Smooth muscle cell (in vitro differentiated cells): ENCODE data around the gene SMIM32. TPM values are rescaled to one million over a fixed set of nuclear protein-coding genes. Genes with fewer than 3 reads are reported as not detected.
A peak's percentile ranks its signal among the peaks of the same experiment; 100 is the strongest.

Experiments used
- DNase-seq: peaks from one replicate; lab custom pipeline; 2025; ENCODE audit not compliant: unreplicated experiment; lab: John Stamatoyannopoulos, UW
- H2AFZ ChIP-seq: fragments of 200-600 bp; sonication (generic); 2 replicates; pipeline ENCODE4 v1.6.0; 2016; ENCODE audit warnings: antibody characterized with exemption, low read depth, mild to moderate bottlenecking
- H3F3A ChIP-seq: fragments of 200-600 bp; sonication (generic); 2 replicates; pipeline ENCODE4 v1.6.0; 2017; ENCODE audit warnings: antibody characterized with exemption, low read depth
- H3K27ac ChIP-seq: fragments of 200-600 bp; sonication (generic); 2 replicates; pipeline ENCODE4 v1.5.1; 2016; ENCODE audit warnings: low read depth, mild to moderate bottlenecking
- H3K27me3 ChIP-seq: fragments of 200-600 bp; sonication (generic); 2 replicates; pipeline ENCODE4 v1.6.1; 2016; ENCODE audit warnings: low read depth, mild to moderate bottlenecking
- H3K36me3 ChIP-seq: fragments of 200-600 bp; sonication (generic); 2 replicates; pipeline ENCODE4 v1.5.1; 2016; ENCODE audit warnings: low read depth
- H3K4me1 ChIP-seq: fragments of 200-600 bp; sonication (generic); 2 replicates; pipeline ENCODE4 v1.5.1; 2016; ENCODE audit warnings: low read depth
- H3K4me2 ChIP-seq: fragments of 200-600 bp; sonication (generic); 2 replicates; pipeline ENCODE4 v1.6.0; 2016; ENCODE audit warnings: mild to moderate bottlenecking
- H3K4me3 ChIP-seq: fragments of 200-600 bp; sonication (generic); 2 replicates; pipeline ENCODE4 v1.5.1; 2016; ENCODE audit warnings: mild to moderate bottlenecking
- H3K79me2 ChIP-seq: fragments of 200-600 bp; sonication (generic); 2 replicates; pipeline ENCODE4 v1.6.0; 2016; ENCODE audit warnings: low read depth, mild to moderate bottlenecking
- H3K9ac ChIP-seq: fragments of 200-600 bp; sonication (generic); 2 replicates; pipeline ENCODE4 v1.6.0; 2016; ENCODE audit warnings: low read depth
- H3K9me3 ChIP-seq: fragments of 200-600 bp; sonication (generic); replicated peaks from 2 replicates; pipeline ENCODE4 v1.5.1; 2016; ENCODE audit warnings: low read depth
- H4K20me1 ChIP-seq: fragments of 200-600 bp; sonication (generic); 2 replicates; pipeline ENCODE4 v1.6.0; 2016; ENCODE audit warnings: low read depth
- CTCF ChIP-seq: fragments of 200-600 bp; sonication (generic); IDR thresholded peaks from 2 replicates; pipeline ENCODE4 v1.5.1; 2017; ENCODE audit warnings: borderline replicate concordance, mild to moderate bottlenecking, antibody characterized with exemption; ENCODE audit not compliant: insufficient read depth, poor library complexity, severe bottlenecking
- WGBS: methylation state at CpG from one replicate; pipeline ENCODE4 v1.1.7; 2016; ENCODE audit warnings: low lambda C conversion rate; 5-methylcytosine and 5-hydroxymethylcytosine counted together
- polyA plus RNA-seq: library from polyadenylated mRNA; unstranded; fragments of >200 nt; fragmentation: Nextera tagmentation; extraction: Ambion mirVana; gene quantifications from 2 replicates; pipeline ENCODE4 v1.2.1, GENCODE V29; 2016
- total RNA-seq: library from RNA; depleted of rRNA; stranded (reverse); fragments of >200 nt; gene quantifications from 2 replicates; pipeline ENCODE4 v1.2.3, GENCODE V29; 2014

Gene SMIM32
- total and polyA plus RNA-seq, 2 experiments from 2014 or later, result 1.5 to 2.2 TPM

- H3K36me3 ChIP-seq, result peaks cover 12% of the 10 kb centered on the region
- H3K27me3 ChIP-seq, result no peaks in the 10 kb centered on the region
- H2AFZ ChIP-seq, result no peak overlapping the region
- no peak for DNase-seq
- H3K9ac ChIP-seq, result no peak overlapping the region
- H4K20me1 ChIP-seq, result peaks cover 45% of the 10 kb centered on the region
- no peaks in the 10 kb centered on the region for H3K9me3 ChIP-seq
- H3K4me1 ChIP-seq, result no peaks in the 10 kb centered on the region
- no peaks in the 10 kb centered on the region for H3F3A ChIP-seq
- H3K4me3 ChIP-seq, result no peak overlapping the region
- WGBS, result 67% methylated on average over 1 of the region's 1 CpG
- H3K4me2 ChIP-seq, result no peak overlapping the region
- H3K79me2 ChIP-seq, result no peaks in the 10 kb centered on the region
- H3K27ac ChIP-seq, result no peak overlapping the region
- no peak for TF ChIP-seq CTCF
Observed at GRCh38 chr5:136182618-136183017, 10.3 kb downstream of the SMIM32 start.

GRCh38 chr5:136174021-136174659, 18.8 kb downstream of the SMIM32 start:
- peaks cover 33% of the 10 kb centered on the region for H3K36me3 ChIP-seq
- DNase-seq, result no peak

DNA sequence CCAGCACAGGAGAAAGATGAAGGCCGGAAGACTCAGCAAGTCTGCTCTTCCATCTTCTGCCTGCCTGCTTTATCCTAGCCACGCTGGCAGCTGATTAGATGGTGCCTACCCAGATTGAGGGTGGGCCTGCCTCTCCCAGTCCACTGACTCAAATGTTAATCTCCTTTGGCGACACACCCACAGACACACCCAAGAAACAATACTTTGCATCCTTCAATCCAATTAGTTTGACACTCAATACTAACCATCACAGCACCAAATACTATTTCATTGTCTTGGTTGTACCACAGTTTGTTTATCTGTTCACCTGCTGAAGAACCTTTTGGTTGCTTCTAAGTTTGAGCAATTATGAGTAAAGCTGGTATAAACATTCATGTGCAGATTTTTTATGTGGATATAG, 23.7 kb downstream of the SMIM32 start:
- Histone ChIP-seq H3K4me3 (no peak overlapping the region), H2AFZ (no peak overlapping the region), H3K4me1 (no peaks in the 10 kb centered on the region), H4K20me1 (peaks cover 79% of the 10 kb centered on the region), H3F3A (no peaks in the 10 kb centered on the region), H3K79me2 (peaks cover 35% of the 10 kb centered on the region), H3K9ac (no peak overlapping the region), H3K27ac (no peak overlapping the region), H3K4me2 (no peak overlapping the region), H3K36me3 (peaks cover 14% of the 10 kb centered on the region), H3K27me3 (no peaks in the 10 kb centered on the region), H3K9me3 (no peaks in the 10 kb centered on the region)
- TF ChIP-seq CTCF, result no peak
- no peak for DNase-seq
- 98% methylated on average over 3 of the region's 3 CpGs for WGBS

More at GRCh38 chr5:136174021-136174659, 18.8 kb downstream of the SMIM32 start:
- Histone ChIP-seq H3K27me3 (no peaks in the 10 kb centered on the region), H3K4me1 (no peaks in the 10 kb centered on the region), H3K9ac (no peak overlapping the region), H3K4me3 (no peak overlapping the region), H2AFZ (no peak overlapping the region), H3K4me2 (no peak overlapping the region), H4K20me1 (peaks cover 64% of the 10 kb centered on the region), H3K9me3 (no peaks in the 10 kb centered on the region), H3F3A (no peaks in the 10 kb centered on the region), H3K27ac (no peak overlapping the region), H3K79me2 (peaks cover 13% of the 10 kb centered on the region)
- WGBS, result 97% methylated on average over 2 of the region's 2 CpGs
- TF ChIP-seq CTCF, result peak; percentile 55

GRCh38 chr5:136166909-136167308, 26.1 kb downstream of the SMIM32 start:
- Histone ChIP-seq H3K4me3 (no peak overlapping the region), H3K4me1 (no peaks in the 10 kb centered on the region), H3K79me2 (peaks cover 46% of the 10 kb centered on the region), H3F3A (no peaks in the 10 kb centered on the region), H3K9ac (no peak overlapping the region), H3K4me2 (no peak overlapping the region), H2AFZ (no peak overlapping the region), H4K20me1 (peaks cover 100% of the 10 kb centered on the region), H3K27me3 (no peaks in the 10 kb centered on the region), H3K9me3 (no peaks in the 10 kb centered on the region), H3K27ac (no peak overlapping the region), H3K36me3 (peaks cover 19% of the 10 kb centered on the region)
- DNase-seq, result no peak
- 95% methylated on average over 4 of the region's 4 CpGs for WGBS
- TF ChIP-seq CTCF, result no peak
